ENCODE data around the gene NCOA7.

NCOA7 gene

DNA sequence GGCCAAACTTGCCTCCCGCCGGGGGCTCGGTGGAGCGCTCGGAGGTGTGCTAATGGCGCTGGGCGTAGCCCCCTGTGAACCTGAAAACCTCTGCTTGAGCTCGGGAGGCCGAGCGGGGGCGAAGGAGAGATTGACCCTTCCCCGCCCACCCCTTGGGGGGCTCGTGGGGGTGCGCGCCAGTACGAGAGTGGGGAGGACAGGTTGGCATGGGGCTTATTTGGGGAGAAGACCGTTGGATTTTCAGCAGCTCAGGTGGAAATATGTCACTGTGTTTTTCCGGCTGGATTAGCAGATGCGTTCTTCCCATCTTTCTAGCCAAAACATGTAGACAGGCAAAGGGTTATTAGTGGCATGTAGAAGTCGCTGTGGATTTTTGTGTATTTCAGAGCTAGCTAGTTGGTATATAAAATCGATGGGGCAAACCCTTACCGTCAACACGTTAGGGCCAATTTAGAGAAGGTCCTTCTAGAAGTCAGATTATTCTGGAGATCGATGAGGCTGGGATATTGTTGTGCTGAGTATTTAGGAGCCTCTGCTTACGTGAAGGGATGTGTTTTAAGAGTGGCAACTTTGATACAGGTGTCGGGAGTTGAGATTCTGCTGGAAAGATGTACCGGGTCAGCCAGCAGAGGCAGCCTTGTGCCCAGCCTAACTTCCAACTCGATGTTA lies 525 bp downstream of the NCOA7 start:
- Histone ChIP-seq H3K9me3 (no peaks in the 10 kb centered on the region), H3K27me3 (ENCODE audit: low read depth) (no peaks in the 10 kb centered on the region), H3K4me3 (peak overlapping the region; percentile 64), H3K4me1 (peaks cover 35% of the 10 kb centered on the region), H3K36me3 (replicated peaks) (no peaks in the 10 kb centered on the region)
- DNase-seq (ENCODE audit: low spot score in 2 of 2), result peak; percentile 57 to 59
- in situ Hi-C loops (cut with MboI; ENCODE audit: low sequenced_read_pairs), result no loop called here

DNA sequence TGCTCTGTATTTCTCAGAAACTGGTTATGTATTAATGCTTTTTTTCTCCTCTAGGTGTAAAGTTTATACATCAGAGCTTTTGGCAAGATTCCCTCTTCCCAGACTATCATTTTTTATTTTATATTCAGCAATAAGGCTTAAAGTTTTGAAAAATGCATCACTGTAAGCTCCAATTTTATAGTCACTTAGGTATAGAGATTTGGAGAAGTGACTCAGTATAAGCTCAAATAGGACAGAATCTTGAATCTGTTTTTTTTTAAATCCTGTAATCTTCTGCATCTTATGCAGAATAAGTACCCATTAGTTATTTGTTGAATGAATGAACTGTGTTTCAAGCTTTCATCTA lies 1.0 kb downstream of the NCOA7 start:
- peaks cover 35% of the 10 kb centered on the region for H3K4me1 ChIP-seq
- H3K27me3 ChIP-seq (ENCODE audit: low read depth), result no peaks in the 10 kb centered on the region
- no peak for DNase-seq (ENCODE audit: low spot score in 2 of 2)
- H3K36me3 ChIP-seq (replicated peaks), result no peaks in the 10 kb centered on the region
- H3K9me3 ChIP-seq, result no peaks in the 10 kb centered on the region
- in situ Hi-C loops (cut with MboI; ENCODE audit: low sequenced_read_pairs), result no loop called here
- H3K4me3 ChIP-seq, result peak overlapping the region; percentile 64

DNA sequence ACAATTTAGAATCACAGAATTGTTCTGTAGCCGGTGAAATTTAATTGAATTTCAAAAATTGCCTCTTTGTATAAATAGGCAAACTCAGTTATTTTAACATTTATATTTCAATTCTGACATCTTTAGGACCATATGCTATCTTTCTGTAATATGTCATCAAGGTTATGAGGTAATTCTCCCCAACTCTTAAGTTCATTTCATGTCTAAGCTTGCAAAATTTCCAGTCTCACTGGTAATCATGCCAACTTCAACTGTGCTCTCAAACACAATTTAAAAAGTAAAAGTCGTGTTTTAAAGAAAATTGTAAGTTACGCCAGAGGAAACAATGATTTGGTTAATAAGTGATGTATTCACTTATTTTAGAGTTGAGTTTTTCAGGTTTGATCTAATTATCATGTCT lies 1.4 kb downstream of the NCOA7 start:
- Histone ChIP-seq H3K27me3 (ENCODE audit: low read depth) (no peaks in the 10 kb centered on the region), H3K4me3 (no peak overlapping the region; the same call in 1 of the 2 replicates), H3K4me1 (peaks cover 35% of the 10 kb centered on the region), H3K36me3 (replicated peaks) (no peaks in the 10 kb centered on the region), H3K9me3 (no peaks in the 10 kb centered on the region)
- DNase-seq (ENCODE audit: low spot score in 2 of 2), result no peak
- in situ Hi-C loops (cut with MboI; ENCODE audit: low sequenced_read_pairs), result no loop called here

DNA sequence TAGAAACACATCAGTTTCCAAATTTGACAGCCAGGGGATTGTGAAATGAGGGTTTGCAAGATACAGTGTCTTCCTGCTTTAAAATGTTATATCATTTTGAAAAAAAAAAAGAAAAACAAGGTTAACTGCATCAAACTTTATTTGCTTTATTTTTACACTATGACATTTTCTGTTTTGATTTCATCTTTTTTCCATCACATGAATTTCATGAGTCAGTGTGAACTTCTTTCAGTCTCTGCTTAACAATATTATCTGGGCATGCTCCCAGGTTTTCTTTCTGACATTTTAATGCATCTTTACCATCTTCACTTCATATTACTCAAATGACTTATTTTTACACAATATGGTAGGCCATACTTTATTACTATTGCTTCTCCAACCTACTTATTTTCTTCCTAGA lies 1.9 kb downstream of the NCOA7 start:
- Histone ChIP-seq H3K4me3 (no peak overlapping the region), H3K27me3 (ENCODE audit: low read depth) (no peaks in the 10 kb centered on the region), H3K9me3 (no peaks in the 10 kb centered on the region), H3K4me1 (peaks cover 35% of the 10 kb centered on the region), H3K36me3 (replicated peaks) (no peaks in the 10 kb centered on the region)
- no peak for DNase-seq (ENCODE audit: low spot score in 2 of 2)
- in situ Hi-C loops (cut with MboI; ENCODE audit: low sequenced_read_pairs), result no loop called here

DNA sequence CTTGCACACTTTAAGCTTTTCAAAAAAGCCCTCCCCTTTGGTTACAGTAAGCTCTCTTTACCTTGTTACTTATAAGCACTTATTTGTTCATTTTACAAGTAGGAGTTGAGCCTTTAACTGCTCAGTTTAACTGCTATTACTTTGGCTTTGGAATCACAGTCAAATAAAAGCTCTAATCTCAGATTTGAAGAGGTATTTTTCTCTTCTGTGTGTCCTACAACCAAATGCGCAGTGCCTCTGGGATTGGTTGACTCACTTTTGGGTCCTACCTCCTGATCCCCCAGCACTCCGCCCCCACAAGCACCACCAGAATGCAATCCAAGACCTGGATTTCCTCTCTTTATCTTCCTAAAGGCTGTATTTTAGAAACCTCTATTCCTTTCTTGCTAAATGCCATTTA lies 2.5 kb downstream of the NCOA7 start:
- H3K36me3 ChIP-seq (replicated peaks), result no peaks in the 10 kb centered on the region
- H3K27me3 ChIP-seq (ENCODE audit: low read depth), result no peaks in the 10 kb centered on the region
- in situ Hi-C loops (cut with MboI; ENCODE audit: low sequenced_read_pairs), result no loop called here
- H3K9me3 ChIP-seq, result no peaks in the 10 kb centered on the region
- peaks cover 31% of the 10 kb centered on the region for H3K4me1 ChIP-seq
- DNase-seq (ENCODE audit: low spot score in 2 of 2), result peak in 1 of 2 experiments; percentile 18
- H3K4me3 ChIP-seq, result no peak overlapping the region

DNA sequence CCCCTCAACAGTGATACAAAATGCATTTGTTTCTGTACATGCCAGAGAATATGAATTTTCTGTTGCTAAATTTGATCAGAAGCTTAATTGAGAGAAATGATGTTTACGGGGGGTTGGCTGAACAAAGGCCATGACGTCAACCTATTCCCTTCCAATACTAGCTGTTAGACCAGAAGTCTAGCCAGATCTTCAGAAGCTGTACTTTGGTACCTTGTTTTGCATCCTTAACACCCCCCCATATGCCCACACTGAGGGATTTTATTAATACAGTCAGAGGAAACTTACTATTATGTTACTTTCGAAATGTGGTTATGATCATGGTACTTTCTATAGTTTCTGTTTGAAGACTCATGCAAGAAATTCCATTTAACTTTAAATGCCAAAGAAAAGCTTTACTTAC lies 3.1 kb downstream of the NCOA7 start:
- no peaks in the 10 kb centered on the region for H3K27me3 ChIP-seq (ENCODE audit: low read depth)
- peaks cover 29% of the 10 kb centered on the region for H3K4me1 ChIP-seq
- no peak for DNase-seq (ENCODE audit: low spot score in 2 of 2)
- in situ Hi-C loops (cut with MboI; ENCODE audit: low sequenced_read_pairs), result no loop called here
- no peak overlapping the region for H3K4me3 ChIP-seq
- H3K9me3 ChIP-seq, result no peaks in the 10 kb centered on the region
- no peaks in the 10 kb centered on the region for H3K36me3 ChIP-seq (replicated peaks)

DNA sequence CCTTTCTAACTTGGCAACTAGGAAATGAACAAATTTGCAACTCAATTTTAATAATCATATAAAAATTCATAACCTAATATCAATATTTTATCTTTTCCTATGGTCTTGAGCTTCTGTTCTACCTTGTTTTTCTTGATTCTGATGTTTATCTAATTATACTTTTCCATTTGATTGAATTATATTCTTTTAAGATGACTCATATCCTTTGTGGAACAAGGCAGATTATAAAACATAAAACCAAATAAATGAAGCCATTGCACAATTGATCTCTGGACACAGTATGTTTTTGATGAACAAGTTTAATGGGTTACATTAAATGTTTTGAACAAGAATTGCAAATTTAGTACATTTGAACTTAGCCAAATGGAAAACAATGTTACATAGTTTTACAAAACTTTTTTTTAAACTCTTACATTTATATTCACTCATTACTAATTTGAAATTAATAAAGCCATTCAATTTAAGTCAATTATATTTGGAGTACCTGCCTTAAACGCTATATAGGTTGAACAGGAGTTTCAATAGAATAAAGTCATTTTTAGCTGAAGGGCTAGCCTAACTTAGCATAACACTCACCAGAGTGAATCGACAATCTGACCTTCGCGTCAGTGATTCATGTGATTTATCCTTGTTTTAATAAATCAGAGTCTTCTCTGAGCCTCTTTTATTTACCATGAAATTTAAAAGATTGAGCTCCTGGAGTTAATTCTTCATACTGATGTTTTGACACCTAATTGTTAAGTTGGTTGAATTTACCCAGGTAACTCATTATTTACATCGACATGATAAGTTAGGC lies 3.8 kb downstream of the NCOA7 start:
- H3K4me1 ChIP-seq, result peaks cover 22% of the 10 kb centered on the region

DNA sequence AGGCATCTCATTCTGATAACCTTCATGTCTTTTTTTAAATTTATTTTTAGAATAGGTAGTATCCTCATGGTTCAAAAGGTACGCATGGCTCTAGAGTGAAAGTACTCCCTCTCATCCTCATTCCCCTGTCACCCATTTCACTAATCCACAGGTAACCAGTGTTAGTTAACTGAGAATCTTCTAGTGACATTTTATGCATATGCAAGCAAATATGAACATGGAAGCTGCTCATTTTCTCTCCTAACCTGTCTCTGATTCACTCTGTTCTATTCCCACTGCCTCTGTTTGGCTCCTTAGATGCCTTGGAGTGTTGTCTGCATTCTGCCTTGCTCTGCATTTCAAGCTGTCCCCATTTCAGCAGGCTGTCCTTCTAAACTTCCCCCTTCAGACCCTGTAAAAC lies 4.5 kb downstream of the NCOA7 start:
- Histone ChIP-seq H3K9me3 (no peaks in the 10 kb centered on the region), H3K36me3 (replicated peaks) (no peaks in the 10 kb centered on the region), H3K4me1 (peaks cover 15% of the 10 kb centered on the region), H3K27me3 (ENCODE audit: low read depth) (no peaks in the 10 kb centered on the region), H3K4me3 (no peak overlapping the region)
- in situ Hi-C loops (cut with MboI; ENCODE audit: low sequenced_read_pairs), result no loop called here
- no peak for DNase-seq (ENCODE audit: low spot score in 2 of 2)

More for the DNA sequence above, 3.8 kb downstream of the NCOA7 start:
- no peaks in the 10 kb centered on the region for H3K36me3 ChIP-seq (replicated peaks)
- DNase-seq (ENCODE audit: low spot score in 2 of 2), result no peak
- in situ Hi-C loops (cut with MboI; ENCODE audit: low sequenced_read_pairs), result no loop called here
- H3K4me3 ChIP-seq, result no peak overlapping the region
- no peaks in the 10 kb centered on the region for H3K9me3 ChIP-seq
- no peaks in the 10 kb centered on the region for H3K27me3 ChIP-seq (ENCODE audit: low read depth)

DNA sequence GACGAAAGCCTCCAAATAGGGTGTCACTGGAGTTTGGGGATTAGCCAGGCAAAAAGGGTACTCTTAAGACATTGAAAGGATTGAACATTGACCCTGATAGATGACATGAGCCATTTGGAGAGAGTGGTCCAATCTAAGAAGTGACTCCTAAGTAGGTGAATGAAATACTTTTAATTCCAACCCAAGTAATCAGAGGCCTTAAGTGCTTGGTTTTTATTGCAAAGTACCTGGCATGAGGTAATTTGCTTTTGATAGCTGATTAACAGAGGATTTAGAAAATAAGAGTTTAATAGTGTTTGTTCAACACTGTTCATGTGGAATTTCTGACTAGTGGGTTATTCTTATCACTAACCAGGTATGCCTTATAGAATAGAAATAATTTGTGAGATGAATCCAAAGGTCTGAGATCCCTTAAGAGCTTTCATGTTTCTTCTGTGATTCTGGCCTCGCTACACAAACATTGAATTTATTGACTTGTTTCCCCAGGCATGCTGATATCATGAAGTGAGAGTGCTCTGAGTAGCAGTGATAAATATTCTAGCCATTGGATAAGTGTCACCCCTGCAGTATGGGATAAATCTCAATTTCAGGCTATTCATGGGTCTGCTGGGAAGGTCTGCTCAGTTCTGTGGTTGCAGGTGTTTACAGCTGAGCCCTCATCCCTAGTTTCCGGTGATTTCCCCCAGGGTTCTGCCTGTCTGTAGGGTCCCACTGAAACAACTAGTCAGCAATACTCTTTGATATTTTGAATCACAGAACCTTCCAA lies 6.5 kb downstream of the NCOA7 start:
- Histone ChIP-seq H3K27me3 (ENCODE audit: low read depth) (no peaks in the 10 kb centered on the region), H3K36me3 (replicated peaks) (no peaks in the 10 kb centered on the region), H3K4me1 (peaks cover 9% of the 10 kb centered on the region), H3K9me3 (no peaks in the 10 kb centered on the region), H3K4me3 (no peak overlapping the region)
- DNase-seq (ENCODE audit: low spot score in 2 of 2), result no peak
- in situ Hi-C loops (cut with MboI; ENCODE audit: low sequenced_read_pairs), result no loop called here

DNA sequence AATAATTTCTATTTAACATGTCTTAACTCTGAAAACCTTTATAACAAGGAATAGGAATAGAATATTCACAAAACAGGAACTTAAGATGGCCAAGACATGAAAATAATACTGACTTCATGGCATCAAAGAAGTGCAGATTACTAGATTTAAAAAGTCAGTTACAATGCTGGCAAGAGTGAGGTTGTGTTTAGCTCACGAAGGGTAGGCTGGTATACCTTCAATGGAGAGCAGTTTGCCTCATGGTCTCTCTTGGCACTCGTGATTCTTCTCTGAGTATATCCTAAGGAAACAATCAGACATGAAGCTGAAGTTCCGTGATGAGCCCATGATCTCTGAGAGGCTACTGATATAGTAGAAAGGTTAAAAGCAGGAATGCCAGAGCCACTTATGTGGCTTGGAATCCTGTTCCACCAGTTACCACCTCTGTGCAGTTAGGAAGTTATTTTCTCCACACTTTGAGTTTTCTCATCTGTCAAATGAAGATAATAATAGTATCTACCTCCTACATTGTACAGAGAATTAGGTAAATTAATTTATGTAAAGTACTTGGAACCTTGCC lies 7.2 kb downstream of the NCOA7 start:
- Histone ChIP-seq H3K9me3 (no peaks in the 10 kb centered on the region), H3K36me3 (replicated peaks) (no peaks in the 10 kb centered on the region), H3K4me3 (no peak overlapping the region), H3K4me1 (peaks cover 3% of the 10 kb centered on the region), H3K27me3 (ENCODE audit: low read depth) (no peaks in the 10 kb centered on the region)
- DNase-seq (ENCODE audit: low spot score in 2 of 2), result no peak
- in situ Hi-C loops (cut with MboI; ENCODE audit: low sequenced_read_pairs), result no loop called here

DNA sequence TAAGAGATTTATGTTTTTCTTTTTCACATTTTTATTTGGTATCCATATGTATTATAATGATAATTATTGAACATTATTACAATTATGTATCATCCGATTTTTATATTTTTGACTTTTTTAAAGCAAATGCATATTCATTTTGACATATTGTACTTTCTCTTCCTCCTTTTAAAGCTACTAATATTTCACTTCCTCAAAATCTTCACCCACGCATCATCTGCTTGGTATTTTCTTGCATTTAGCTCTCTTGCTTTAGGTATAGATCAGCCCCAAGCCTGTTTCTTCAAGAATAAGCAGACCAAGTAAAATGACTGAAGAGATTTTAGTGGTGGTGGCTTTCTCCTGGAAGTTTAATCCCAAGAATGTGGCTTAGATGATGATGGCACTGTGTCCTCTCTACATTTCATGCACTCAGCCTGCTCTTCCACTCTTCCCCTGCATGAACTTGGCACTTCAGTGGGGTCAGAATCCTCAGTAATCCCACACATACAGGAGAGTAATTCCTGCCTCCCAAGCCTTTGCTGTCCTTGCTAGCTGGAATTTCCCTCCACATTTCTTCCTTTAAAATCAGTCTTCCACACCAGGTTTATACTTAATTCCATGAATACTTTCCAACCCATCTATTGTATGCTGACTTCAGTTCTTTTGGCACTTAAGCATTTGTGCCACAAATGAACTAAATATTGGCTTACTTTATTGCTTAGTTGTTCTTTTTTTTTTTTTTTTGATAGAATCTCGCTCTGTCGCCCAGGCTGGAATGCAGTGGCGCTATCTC lies 8.2 kb downstream of the NCOA7 start:
- Histone ChIP-seq H3K4me1 (peaks cover 5% of the 10 kb centered on the region), H3K9me3 (no peaks in the 10 kb centered on the region), H3K27me3 (ENCODE audit: low read depth) (no peaks in the 10 kb centered on the region), H3K4me3 (no peak overlapping the region), H3K36me3 (replicated peaks) (no peaks in the 10 kb centered on the region)
- DNase-seq (ENCODE audit: low spot score in 2 of 2), result no peak
- in situ Hi-C loops (cut with MboI; ENCODE audit: low sequenced_read_pairs), result no loop called here

DNA sequence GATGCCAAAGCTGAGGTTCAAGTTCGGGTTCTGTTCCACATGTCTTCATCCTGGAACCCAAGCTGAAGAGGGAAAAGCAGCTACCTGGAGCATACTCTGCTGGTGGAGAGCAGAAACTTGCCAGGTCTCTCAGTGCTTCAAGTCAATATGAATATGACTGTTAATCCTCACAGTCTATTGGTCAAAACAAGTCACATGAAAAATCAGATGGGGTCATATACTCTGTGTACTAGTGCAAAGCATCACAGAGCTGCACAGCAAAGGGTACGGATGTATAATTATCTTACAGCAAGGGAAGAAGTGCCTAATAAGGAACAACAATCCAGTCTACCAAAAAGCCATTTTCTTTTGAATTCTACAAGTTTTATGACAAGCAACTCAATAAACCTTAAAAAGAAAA lies 11.6 kb downstream of the NCOA7 start:
- no peak for DNase-seq (ENCODE audit: low spot score in 2 of 2)
- Histone ChIP-seq H3K4me3 (no peak overlapping the region), H3K4me1 (peaks cover 8% of the 10 kb centered on the region), H3K9me3 (no peaks in the 10 kb centered on the region), H3K36me3 (replicated peaks) (no peaks in the 10 kb centered on the region), H3K27me3 (ENCODE audit: low read depth) (no peaks in the 10 kb centered on the region)
- in situ Hi-C loops (cut with MboI; ENCODE audit: low sequenced_read_pairs), result no loop called here

DNA sequence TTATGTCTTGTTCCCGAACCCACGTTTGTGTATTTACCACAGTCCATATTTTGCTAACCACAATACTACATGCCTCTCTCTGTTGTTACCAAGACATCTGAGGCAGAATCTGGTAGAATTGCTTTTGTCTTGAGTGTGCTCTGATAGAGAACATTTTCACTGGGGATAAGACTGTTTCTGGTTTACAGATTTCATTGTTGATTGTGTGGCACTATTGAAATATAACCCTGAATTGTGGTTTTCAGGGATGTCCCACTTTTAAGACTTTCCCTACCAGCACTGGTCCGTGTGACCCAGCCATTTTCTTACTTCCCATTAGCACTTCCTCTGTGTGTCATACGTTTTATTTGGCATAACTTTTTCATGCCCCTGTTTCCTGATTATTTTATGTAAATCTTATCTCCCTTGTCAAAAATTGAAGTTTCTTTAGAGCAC lies 12.2 kb downstream of the NCOA7 start:
- Histone ChIP-seq H3K9me3 (no peaks in the 10 kb centered on the region), H3K27me3 (ENCODE audit: low read depth) (no peaks in the 10 kb centered on the region), H3K4me3 (no peak overlapping the region), H3K36me3 (replicated peaks) (no peaks in the 10 kb centered on the region), H3K4me1 (peaks cover 8% of the 10 kb centered on the region)
- DNase-seq (ENCODE audit: low spot score in 2 of 2), result no peak
- in situ Hi-C loops (cut with MboI; ENCODE audit: low sequenced_read_pairs), result no loop called here
